HepG2 (cell line): ENCODE data around the gene TTBK1. TPM values are rescaled to one million over a fixed set of nuclear protein-coding genes. Genes with fewer than 3 reads are reported as not detected.

Experiments
- BCL3 ChIP-seq: sonication (generic); formaldehyde crosslinking; IDR thresholded peaks from 2 replicates; pipeline ENCODE4 v1.5.1; 2020; ENCODE audit warnings: mild to moderate bottlenecking, missing genetic modification reagents, moderate library complexity
- CAMTA2 ChIP-seq: sonication (generic); formaldehyde crosslinking; IDR thresholded peaks from 2 replicates; pipeline ENCODE4 v1.4.0; 2020; ENCODE audit warnings: mild to moderate bottlenecking, missing genetic modification reagents, borderline replicate concordance
- ELF1 ChIP-seq: sonication (generic); formaldehyde crosslinking; IDR thresholded peaks from 2 replicates; pipeline ENCODE4 v1.4.0; 2020; ENCODE audit warnings: missing genetic modification reagents
- GABPB1 ChIP-seq: IDR thresholded peaks from 2 replicates; pipeline ENCODE4 v1.6.1; 2016; ENCODE audit warnings: mild to moderate bottlenecking, missing genetic modification reagents, moderate library complexity, missing compliant biosample characterization
- PRDM10 ChIP-seq: sonication (generic); formaldehyde crosslinking; IDR thresholded peaks from 2 replicates; pipeline ENCODE4 v1.4.0; 2020; ENCODE audit warnings: low read depth, missing genetic modification reagents
- TEF ChIP-seq: sonication (generic); formaldehyde crosslinking; IDR thresholded peaks from 2 replicates; pipeline ENCODE4 v1.5.0; 2020; ENCODE audit warnings: missing genetic modification reagents
- TGIF2 ChIP-seq: IDR thresholded peaks from 2 replicates; pipeline ENCODE4 v1.6.1; 2016; ENCODE audit warnings: control low read depth, missing compliant biosample characterization
- ZBTB40 ChIP-seq, 2 experiments: fragments of 450-650 bp in 1 of 2; sonication (generic) in 1 of 2; formaldehyde crosslinking in 1 of 2; IDR thresholded peaks; 2 replicates each; pipeline versions ENCODE4 v1.6.1 to v1.8.0; 2016 to 2022; ENCODE audit warnings: antibody characterized with exemption in 1 of 2, mild to moderate bottlenecking in 1 of 2, missing genetic modification reagents in 1 of 2
- ZFP1 ChIP-seq: IDR thresholded peaks from 2 replicates; pipeline ENCODE4 v1.6.1; 2016
- ZFP90 ChIP-seq: sonication (generic); formaldehyde crosslinking; IDR thresholded peaks from 2 replicates; pipeline ENCODE4 v1.8.0; 2022; ENCODE audit warnings: missing genetic modification reagents, mild to moderate bottlenecking, inconsistent platforms, borderline replicate concordance
- ZNF124 ChIP-seq: sonication (generic); formaldehyde crosslinking; IDR thresholded peaks from 2 replicates; pipeline ENCODE4 v1.4.0; 2020; ENCODE audit warnings: missing genetic modification reagents
- ZNF296 ChIP-seq: sonication (generic); formaldehyde crosslinking; conservative IDR thresholded peaks from 2 replicates; pipeline ENCODE4 v1.5.0; 2020; ENCODE audit warnings: mild to moderate bottlenecking, missing genetic modification reagents
- ZNF652 ChIP-seq: IDR thresholded peaks from 2 replicates; pipeline ENCODE4 v1.6.1; 2016; ENCODE audit warnings: low read depth, borderline replicate concordance
- polyA plus RNA-seq, 8 experiments: library from polyadenylated mRNA; depleted of rRNA in 3 of 8; stranded (reverse) in 7 of 8; unstranded in 1 of 8; fragments of >200 nt; fragmentation: Illumina TruSeq in 4 of 8; extraction: Trizol in 4 of 8; gene quantifications; 2 replicates each; pipeline versions ENCODE4 v1.2.1 to v1.2.3, GENCODE V29; 2011 to 2016; ENCODE audit warnings: low read depth in 4 of 8, missing spikeins in 1 of 8, mixed read lengths in 1 of 8; ENCODE audit not compliant: insufficient read depth in 1 of 8
- total RNA-seq, 5 experiments: library from RNA; depleted of rRNA; stranded (reverse); fragments of >200 nt; fragmentation: Illumina TruSeq; extraction: Trizol; gene quantifications; 2 replicates each; pipeline ENCODE4 v1.2.3, GENCODE V29; 2016; ENCODE audit warnings: low read depth in 1 of 5

Gene TTBK1
- total and polyA plus RNA-seq, 2 of the 13 experiments (the other 11 are each of a cell fraction or from before 2014, with no cell fraction given): 0.24 to 0.33 TPM

- TF ChIP-seq ZBTB40 (IDR thresholded peaks at IDR 0.05): no peak
- TF ChIP-seq ZBTB40 (CRISPR knock-in tag; IDR thresholded peaks at IDR 0.05): peak; percentile 24; the same call in 1 of the 2 replicates
- TF ChIP-seq ZFP90 (CRISPR knock-in tag): no peak; the same call in 1 of the 2 replicates
- TF ChIP-seq BCL3 (CRISPR knock-in tag): 0 out of 2 replicates have a peak, but pooled peaks have one; percentile 76
- no peak for TF ChIP-seq TGIF2
- no peak; the same call in 1 of the 2 replicates for TF ChIP-seq ZFP1 (CRISPR knock-in tag)
- no peak for TF ChIP-seq ZNF296 (CRISPR knock-in tag)
- 0 out of 2 replicates have a peak, but pooled peaks have one; percentile 28 for TF ChIP-seq ELF1 (CRISPR knock-in tag)
- no peak for TF ChIP-seq TEF
- peak; percentile 53 for TF ChIP-seq GABPB1 (CRISPR knock-in tag)
- 0 out of 2 replicates have a peak, but pooled peaks have one; percentile 13 for TF ChIP-seq PRDM10 (CRISPR knock-in tag)
- TF ChIP-seq ZNF652 (CRISPR knock-in tag): no peak; the same call in 1 of the 2 replicates
- TF ChIP-seq CAMTA2 (CRISPR knock-in tag): no peak
- peak; percentile 85; the same call in 1 of the 2 replicates for TF ChIP-seq ZNF124 (CRISPR knock-in tag)
Observed at GRCh38 chr6:43263314-43264178, 20.3 kb downstream of the TTBK1 start (continued).
